T-helper 1 cell treated with Interleukin-12 subunit alpha and Interleukin-12 subunit beta and Interleukin-4 antibody, amounts not matched to agents 30 μg/mL and 1 μg/mL, for 36 hours (primary cell): Measurements from ENCODE around the gene ZC3H12C.
"Not testable (repeated sequence)": the region's sequence is repeated elsewhere in the genome, so short reads cannot be mapped to it uniquely, and the experiment has no call there.

Experiments
- H3K27ac Mint-ChIP-seq: one replicate; pipeline ENCODE4 v1.8.0; 2021; ENCODE audit warnings: mild to moderate bottlenecking, mixed read lengths
- H3K27me3 Mint-ChIP-seq: one replicate; pipeline ENCODE4 v1.8.0; 2021; ENCODE audit warnings: low read depth, mixed read lengths
- H3K36me3 Mint-ChIP-seq: one replicate; pipeline ENCODE4 v1.8.0; 2021; ENCODE audit warnings: low read depth, mixed read lengths
- H3K4me1 Mint-ChIP-seq: one replicate; pipeline ENCODE4 v1.8.0; 2021; ENCODE audit warnings: low read depth, mixed read lengths
- H3K4me3 Mint-ChIP-seq: one replicate; pipeline ENCODE4 v1.8.0; 2021; ENCODE audit warnings: mild to moderate bottlenecking, moderate library complexity, mixed read lengths
- H3K9me3 Mint-ChIP-seq: one replicate; pipeline ENCODE4 v1.8.0; 2021; ENCODE audit warnings: mixed read lengths

The ZC3H12C gene

DNA sequence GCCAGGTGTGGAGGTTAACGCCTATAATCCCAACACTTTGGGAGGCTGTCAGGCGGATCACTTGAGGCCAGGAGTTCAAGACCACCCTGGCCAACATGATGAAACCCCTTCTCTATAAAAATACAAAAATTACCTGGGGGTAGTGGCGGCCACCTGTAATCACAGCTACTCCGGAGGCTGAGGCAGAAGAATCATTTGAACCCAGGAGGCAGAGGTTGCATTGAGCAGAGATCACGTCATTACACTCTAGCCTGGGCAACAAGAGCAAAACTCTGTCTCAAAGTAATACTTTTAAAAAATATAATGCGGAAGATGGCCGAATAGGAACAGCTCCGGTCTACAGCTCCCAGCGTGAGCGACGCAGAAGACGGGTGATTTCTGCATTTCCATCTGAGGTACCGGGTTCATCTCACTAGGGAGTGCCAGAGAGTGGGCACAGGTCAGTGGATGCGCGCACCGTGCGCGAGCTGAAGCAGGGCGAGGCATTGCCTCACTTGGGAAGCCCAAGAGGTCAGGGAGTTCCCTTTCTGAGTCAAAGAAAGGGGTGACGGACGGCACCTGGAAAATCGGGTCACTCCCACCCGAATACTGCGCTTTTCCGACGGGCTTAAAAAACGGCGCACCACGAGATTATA lies 115.6 kb downstream of the ZC3H12C start:
- H3K27me3 Mint-ChIP-seq, H3K36me3 Mint-ChIP-seq, H3K9me3 Mint-ChIP-seq, H3K27ac Mint-ChIP-seq, H3K4me1 Mint-ChIP-seq: not testable (repeated sequence)
- peak overlapping the region; percentile 74 for H3K4me3 Mint-ChIP-seq

DNA sequence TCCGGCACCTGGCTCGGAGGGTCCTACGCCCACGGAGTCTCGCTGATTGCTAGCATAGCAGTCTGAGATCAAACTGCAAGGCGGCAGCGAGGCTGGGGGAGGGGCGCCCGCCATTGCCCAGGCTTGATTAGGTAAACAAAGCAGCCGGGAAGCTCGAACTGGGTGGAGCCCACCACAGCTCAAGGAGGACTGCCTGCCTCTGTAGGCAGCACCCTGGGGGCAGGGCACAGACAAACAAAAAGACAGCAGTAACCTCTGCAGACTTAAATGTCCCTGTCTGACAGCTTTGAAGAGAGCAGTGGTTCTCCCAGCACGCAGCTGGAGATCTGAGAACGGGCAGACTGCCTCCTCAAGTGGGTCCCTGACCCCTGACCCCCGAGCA lies 116.1 kb downstream of the ZC3H12C start:
- H3K9me3 Mint-ChIP-seq, H3K27me3 Mint-ChIP-seq, H3K36me3 Mint-ChIP-seq, H3K27ac Mint-ChIP-seq, H3K4me1 Mint-ChIP-seq: not testable (repeated sequence)
- H3K4me3 Mint-ChIP-seq: peak overlapping the region; percentile 74

DNA sequence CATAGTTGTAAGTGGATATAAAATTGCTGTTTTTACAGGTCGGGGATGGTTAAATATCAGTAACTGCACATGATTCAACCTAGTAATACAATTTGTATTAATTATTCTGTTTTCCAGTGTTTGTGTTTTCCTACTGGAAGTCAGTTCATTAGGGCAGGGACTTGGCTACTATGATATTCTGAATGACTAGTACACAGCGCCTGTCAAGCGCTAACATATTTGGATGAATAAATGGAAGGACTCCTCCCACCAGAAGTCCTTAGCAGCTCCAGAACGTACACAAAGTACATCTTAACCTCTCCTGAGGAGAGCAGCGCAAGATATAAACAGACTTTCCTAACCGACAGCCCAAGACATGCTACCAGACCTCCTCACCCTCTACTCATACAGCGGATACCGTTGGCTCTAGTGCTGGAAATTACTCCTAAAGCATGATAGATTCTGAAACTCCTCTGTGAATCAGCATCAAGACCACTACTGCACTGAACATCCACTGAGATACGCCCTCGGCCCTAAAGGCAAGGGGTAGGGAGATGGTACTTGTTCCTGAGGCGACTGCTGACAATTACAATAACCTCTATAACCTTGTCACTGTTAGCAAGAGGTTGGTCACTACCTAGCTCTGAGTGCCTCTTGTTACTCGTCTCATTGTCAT lies 124.2 kb downstream of the ZC3H12C start:
- no peaks in the 10 kb centered on the region for H3K9me3 Mint-ChIP-seq
- H3K4me3 Mint-ChIP-seq: no peak overlapping the region
- no peak overlapping the region for H3K27ac Mint-ChIP-seq
- H3K27me3 Mint-ChIP-seq: no peaks in the 10 kb centered on the region
- peaks cover 2% of the 10 kb centered on the region for H3K4me1 Mint-ChIP-seq
- H3K36me3 Mint-ChIP-seq: peaks cover 19% of the 10 kb centered on the region

DNA sequence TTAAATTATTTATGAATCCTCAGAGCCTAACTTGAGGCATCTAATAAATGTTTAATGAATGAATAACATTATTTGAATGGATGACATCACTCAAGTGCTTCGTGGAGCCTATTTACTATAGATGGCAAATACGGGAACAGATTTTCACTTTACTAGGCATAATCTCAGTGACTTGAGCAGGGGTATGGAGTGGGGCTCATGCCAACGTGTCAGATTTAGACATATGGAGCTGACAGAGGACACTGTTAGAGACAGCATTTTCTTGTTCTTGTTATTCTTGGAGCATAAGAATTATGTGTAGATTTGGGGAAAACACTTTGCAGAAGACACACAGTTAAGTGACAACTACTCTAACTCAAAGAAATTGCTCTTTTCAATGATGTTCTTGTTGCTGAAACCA lies 124.7 kb downstream of the ZC3H12C start:
- Mint-ChIP-seq H3K4me1 (peaks cover 2% of the 10 kb centered on the region), H3K4me3 (no peak overlapping the region)

DNA sequence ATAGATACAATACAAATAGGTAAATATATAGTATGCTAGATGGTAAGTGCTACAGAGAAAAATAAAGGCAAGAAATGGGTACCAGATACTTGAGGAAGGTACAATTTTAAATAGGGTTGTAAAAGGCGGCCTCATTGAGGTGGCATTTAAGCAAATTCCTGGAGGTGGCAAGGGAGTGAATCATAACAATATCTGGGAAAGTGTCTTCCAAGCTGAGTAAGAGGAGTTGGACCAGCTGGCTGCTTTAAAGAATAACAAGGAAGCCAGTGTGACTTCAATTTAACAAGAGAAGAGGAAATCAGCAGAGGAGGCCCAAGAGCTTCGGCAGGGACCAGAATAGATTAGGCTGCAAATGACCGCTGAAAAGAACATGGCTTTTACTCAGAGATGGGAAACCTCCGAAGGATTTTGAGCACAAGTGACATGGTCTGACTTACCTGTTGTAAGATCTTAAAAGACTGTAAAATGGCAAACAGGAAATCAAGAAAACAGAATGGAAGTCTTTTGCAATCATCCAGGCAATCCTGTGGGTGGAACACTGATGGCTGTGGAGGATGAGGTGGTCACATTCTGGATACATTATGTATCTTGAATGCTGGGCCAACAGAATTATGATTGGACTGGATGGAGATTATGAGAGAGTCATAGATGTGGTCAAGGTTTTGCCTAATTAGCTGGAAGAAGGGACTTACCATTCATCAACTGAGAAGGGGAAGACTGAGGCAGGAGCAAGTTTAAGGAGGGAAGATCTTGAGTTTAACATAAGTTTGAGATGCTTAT lies 126.0 kb downstream of the ZC3H12C start:
- H3K36me3 Mint-ChIP-seq: peaks cover 20% of the 10 kb centered on the region
- H3K27ac Mint-ChIP-seq: no peak overlapping the region
- peaks cover 2% of the 10 kb centered on the region for H3K4me1 Mint-ChIP-seq
- H3K27me3 Mint-ChIP-seq: no peaks in the 10 kb centered on the region
- no peaks in the 10 kb centered on the region for H3K9me3 Mint-ChIP-seq
- H3K4me3 Mint-ChIP-seq: no peak overlapping the region

More for the DNA sequence above, 124.7 kb downstream of the ZC3H12C start:
- peaks cover 19% of the 10 kb centered on the region for H3K36me3 Mint-ChIP-seq
- H3K27ac Mint-ChIP-seq: no peak overlapping the region
- H3K9me3 Mint-ChIP-seq: no peaks in the 10 kb centered on the region
- H3K27me3 Mint-ChIP-seq: no peaks in the 10 kb centered on the region
